ENCODE results near the gene NUDT8.

GRCh38 chr11:67651976-67652781, 22.4 kb upstream of the NUDT8 start:
- TF ChIP-seq, protein P1, sequence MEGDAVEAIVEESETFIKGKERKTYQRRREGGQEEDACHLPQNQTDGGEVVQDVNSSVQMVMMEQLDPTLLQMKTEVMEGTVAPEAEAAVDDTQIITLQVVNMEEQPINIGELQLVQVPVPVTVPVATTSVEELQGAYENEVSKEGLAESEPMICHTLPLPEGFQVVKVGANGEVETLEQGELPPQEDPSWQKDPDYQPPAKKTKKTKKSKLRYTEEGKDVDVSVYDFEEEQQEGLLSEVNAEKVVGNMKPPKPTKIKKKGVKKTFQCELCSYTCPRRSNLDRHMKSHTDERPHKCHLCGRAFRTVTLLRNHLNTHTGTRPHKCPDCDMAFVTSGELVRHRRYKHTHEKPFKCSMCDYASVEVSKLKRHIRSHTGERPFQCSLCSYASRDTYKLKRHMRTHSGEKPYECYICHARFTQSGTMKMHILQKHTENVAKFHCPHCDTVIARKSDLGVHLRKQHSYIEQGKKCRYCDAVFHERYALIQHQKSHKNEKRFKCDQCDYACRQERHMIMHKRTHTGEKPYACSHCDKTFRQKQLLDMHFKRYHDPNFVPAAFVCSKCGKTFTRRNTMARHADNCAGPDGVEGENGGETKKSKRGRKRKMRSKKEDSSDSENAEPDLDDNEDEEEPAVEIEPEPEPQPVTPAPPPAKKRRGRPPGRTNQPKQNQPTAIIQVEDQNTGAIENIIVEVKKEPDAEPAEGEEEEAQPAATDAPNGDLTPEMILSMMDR (IDR thresholded peaks at IDR 0.05) = no peak
- TF ChIP-seq POLR2A (IDR thresholded peaks at IDR 0.05) = no peak
